Fibroblast of lung (primary cell): ENCODE data around the gene ITGAE. TPM values are rescaled to one million over a fixed set of nuclear protein-coding genes. Genes with fewer than 3 reads are reported as not detected.

Experiments used
- DNase-seq, 2 donors: peaks; one replicate each; pipeline versions ENCODE4 v3.0.0 to v3.0.0-alpha.2; 2010; ENCODE audit warnings: low read depth in 2 of 2
- H2AFZ ChIP-seq: 2 replicates; pipeline ENCODE4 v1.5.1; 2012; ENCODE audit warnings: low read length, control low read depth, inconsistent platforms
- H3K27ac ChIP-seq: 2 replicates; pipeline ENCODE4 v1.5.1; 2011; ENCODE audit warnings: low read length, control low read depth; ENCODE audit not compliant: insufficient read depth
- H3K27me3 ChIP-seq: 2 replicates; pipeline ENCODE4 v1.5.1; 2011; ENCODE audit warnings: mild to moderate bottlenecking, low read length; ENCODE audit not compliant: control insufficient read depth, insufficient read depth
- H3K36me3 ChIP-seq: 2 replicates; pipeline ENCODE4 v1.5.1; 2011; ENCODE audit warnings: low read length; ENCODE audit not compliant: control insufficient read depth, insufficient read depth
- H3K4me1 ChIP-seq: 2 replicates; pipeline ENCODE4 v1.5.1; 2011; ENCODE audit warnings: low read length; ENCODE audit not compliant: control insufficient read depth, insufficient read depth; ENCODE audit errors: extremely low read depth
- H3K4me2 ChIP-seq: 2 replicates; pipeline ENCODE4 v1.5.1; 2011; ENCODE audit warnings: low read length, control low read depth; ENCODE audit not compliant: insufficient read depth; ENCODE audit errors: extremely low read depth
- H3K4me3 ChIP-seq, 4 experiments: fragments of 200-600 bp in 1 of 4; sonication (generic) in 1 of 4; replicated peaks in 1 of 4; 2 replicates each; pipeline ENCODE4 v1.5.1; 2011 to 2016; ENCODE audit warnings: low read length in 4 of 4, low read depth in 3 of 4, mild to moderate bottlenecking in 3 of 4, control low read depth in 2 of 4, inconsistent platforms in 1 of 4, mixed read lengths in 1 of 4; ENCODE audit not compliant: insufficient read depth in 1 of 4; ENCODE audit errors: control extremely low read depth in 1 of 4
- H3K79me2 ChIP-seq: 2 replicates; pipeline ENCODE4 v1.5.1; 2012; ENCODE audit warnings: mild to moderate bottlenecking, low read length, inconsistent platforms; ENCODE audit not compliant: control insufficient read depth, insufficient read depth
- H3K9ac ChIP-seq: 2 replicates; pipeline ENCODE4 v1.5.1; 2011; ENCODE audit warnings: mild to moderate bottlenecking, low read length, control low read depth; ENCODE audit not compliant: insufficient read depth
- H3K9me3 ChIP-seq: 2 replicates; pipeline ENCODE4 v1.5.1; 2012; ENCODE audit warnings: low read depth, low read length; ENCODE audit not compliant: control insufficient read depth, insufficient read depth
- H4K20me1 ChIP-seq: 2 replicates; pipeline ENCODE4 v1.5.1; 2011; ENCODE audit warnings: low read length; ENCODE audit not compliant: control insufficient read depth, insufficient read depth; ENCODE audit errors: extremely low read depth
- CTCF ChIP-seq, 2 donors: IDR thresholded peaks in 1 of 2; conservative IDR thresholded peaks in 1 of 2; 1 replicate in 1 of 2; 2 replicates in 1 of 2; pipeline ENCODE4 v1.5.1; 2011 to 2012; ENCODE audit warnings: low read length in 2 of 2, control low read depth in 1 of 2, inconsistent platforms in 1 of 2, low read depth in 1 of 2, mild to moderate bottlenecking in 1 of 2
- EZH2 ChIP-seq: IDR thresholded peaks from 2 replicates; pipeline ENCODE4 v1.5.1; 2012; ENCODE audit warnings: low read length, control low read depth, mild to moderate bottlenecking; ENCODE audit errors: missing control alignments
- polyA plus RNA-seq, 2 donors: library from polyadenylated mRNA; depleted of rRNA in 1 of 2; stranded (reverse) in 1 of 2; unstranded in 1 of 2; fragments of >200 nt; gene quantifications; 2 replicates each; pipeline ENCODE4 v1.2.1, GENCODE V29; 2011 to 2012; ENCODE audit warnings: missing spikeins in 1 of 2
- total RNA-seq: library from RNA; depleted of rRNA; stranded (reverse); fragments of >200 nt; gene quantifications from 2 replicates; pipeline ENCODE4 v1.2.1, GENCODE V29; 2014

Gene ITGAE
- total and polyA plus RNA-seq, 2 donors (not counting 1 experiment from before 2014, with no cell fraction given) = 29.7 to 72.5 TPM

GRCh38 chr17:3838206-3838605 lies 37.2 kb upstream of the ITGAE start:
- Histone ChIP-seq H3K4me3 (no peak overlapping the region), H3K27ac (no peak overlapping the region), H3K9ac (no peak overlapping the region), H3K9me3 (no peaks in the 10 kb centered on the region), H3K4me1 (peaks cover 4% of the 10 kb centered on the region), H4K20me1 (no peaks in the 10 kb centered on the region), H3K27me3 (no peaks in the 10 kb centered on the region), H3K79me2 (peaks cover 6% of the 10 kb centered on the region), H3K36me3 (peaks cover 7% of the 10 kb centered on the region), H2AFZ (no peak overlapping the region), H3K4me2 (no peak overlapping the region)
- DNase-seq = no peak
- TF ChIP-seq EZH2 = no peak
- no peak for TF ChIP-seq CTCF (conservative IDR thresholded peaks at IDR 0.05 in 1 of 2, IDR thresholded peaks at IDR 0.05 in 1 of 2; ENCODE audit: low read depth in 1 of 2, low read length in 2 of 2)

DNA sequence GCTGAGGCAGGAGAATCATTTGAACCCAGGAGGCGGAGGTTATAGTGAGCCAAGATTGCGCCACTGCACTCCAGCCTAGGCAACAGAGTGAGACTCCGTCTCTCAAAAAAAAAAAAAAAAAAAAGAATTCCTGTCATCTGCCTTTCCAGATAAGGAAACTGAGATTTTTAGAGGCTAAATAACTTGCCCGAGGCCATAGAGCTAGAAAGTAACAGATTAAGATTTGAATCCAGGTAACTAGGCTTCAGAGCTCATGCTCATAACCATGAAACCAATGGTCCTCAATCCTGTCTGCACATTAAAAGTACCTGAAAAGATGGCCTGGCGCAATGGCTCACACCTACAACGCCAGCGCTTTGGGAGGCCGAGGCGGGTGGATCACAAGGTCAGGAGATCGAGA lies 35.6 kb upstream of the ITGAE start:
- Histone ChIP-seq H3K9me3 (no peaks in the 10 kb centered on the region), H3K4me1 (peaks cover 4% of the 10 kb centered on the region), H3K27ac (no peak overlapping the region), H3K27me3 (no peaks in the 10 kb centered on the region), H3K79me2 (peaks cover 4% of the 10 kb centered on the region), H3K36me3 (peaks cover 7% of the 10 kb centered on the region), H3K4me3 (no peak overlapping the region), H2AFZ (no peak overlapping the region), H3K4me2 (no peak overlapping the region), H4K20me1 (no peaks in the 10 kb centered on the region), H3K9ac (no peak overlapping the region)
- no peak for DNase-seq
- TF ChIP-seq CTCF (conservative IDR thresholded peaks at IDR 0.05 in 1 of 2, IDR thresholded peaks at IDR 0.05 in 1 of 2; ENCODE audit: low read depth in 1 of 2, low read length in 2 of 2) (no peak), EZH2 (no peak)

- TF ChIP-seq EZH2 = no peak
- no peak for TF ChIP-seq CTCF (conservative IDR thresholded peaks at IDR 0.05 in 1 of 2, IDR thresholded peaks at IDR 0.05 in 1 of 2; ENCODE audit: low read depth in 1 of 2, low read length in 2 of 2)
- Histone ChIP-seq H3K4me3 (no peak overlapping the region), H3K27ac (no peak overlapping the region), H3K9ac (no peak overlapping the region), H3K4me2 (no peak overlapping the region), H3K36me3 (peaks cover 7% of the 10 kb centered on the region), H3K9me3 (no peaks in the 10 kb centered on the region), H3K79me2 (peaks cover 4% of the 10 kb centered on the region), H4K20me1 (no peaks in the 10 kb centered on the region), H3K27me3 (no peaks in the 10 kb centered on the region), H3K4me1 (peaks cover 4% of the 10 kb centered on the region), H2AFZ (no peak overlapping the region)
- DNase-seq = no peak
Measured at GRCh38 chr17:3835410-3836229, 34.6 kb upstream of the ITGAE start.
